HG03439 (cell line): ENCODE measurements around the gene CTXN1.

ENCODE experiments used
- ATAC-seq: cut with Tn5 transposase; IDR thresholded peaks from one replicate; pipeline ENCODE4 v1.9.1; 2021; ENCODE audit warnings: mild to moderate bottlenecking, moderate library complexity; ENCODE audit not compliant: unreplicated experiment

CTXN1 gene

GRCh38 chr19:7877249-7877836 lies 48.6 kb downstream of the CTXN1 start:
- no peak for ATAC-seq

GRCh38 chr19:7874897-7875273 lies 51.0 kb downstream of the CTXN1 start:
- no peak for ATAC-seq
